Hematopoietic multipotent progenitor cell treated with erythropoietin and hydrocortisone succinate and interleukin-3 and kit ligand, for 4 days (in vitro differentiated cells): Measurements from ENCODE around the gene PARP15.

ENCODE experiments used
- DNase-seq: peaks from one replicate; pipeline ENCODE4 v3.0.0-alpha.2; 2015

PARP15 gene

DNA sequence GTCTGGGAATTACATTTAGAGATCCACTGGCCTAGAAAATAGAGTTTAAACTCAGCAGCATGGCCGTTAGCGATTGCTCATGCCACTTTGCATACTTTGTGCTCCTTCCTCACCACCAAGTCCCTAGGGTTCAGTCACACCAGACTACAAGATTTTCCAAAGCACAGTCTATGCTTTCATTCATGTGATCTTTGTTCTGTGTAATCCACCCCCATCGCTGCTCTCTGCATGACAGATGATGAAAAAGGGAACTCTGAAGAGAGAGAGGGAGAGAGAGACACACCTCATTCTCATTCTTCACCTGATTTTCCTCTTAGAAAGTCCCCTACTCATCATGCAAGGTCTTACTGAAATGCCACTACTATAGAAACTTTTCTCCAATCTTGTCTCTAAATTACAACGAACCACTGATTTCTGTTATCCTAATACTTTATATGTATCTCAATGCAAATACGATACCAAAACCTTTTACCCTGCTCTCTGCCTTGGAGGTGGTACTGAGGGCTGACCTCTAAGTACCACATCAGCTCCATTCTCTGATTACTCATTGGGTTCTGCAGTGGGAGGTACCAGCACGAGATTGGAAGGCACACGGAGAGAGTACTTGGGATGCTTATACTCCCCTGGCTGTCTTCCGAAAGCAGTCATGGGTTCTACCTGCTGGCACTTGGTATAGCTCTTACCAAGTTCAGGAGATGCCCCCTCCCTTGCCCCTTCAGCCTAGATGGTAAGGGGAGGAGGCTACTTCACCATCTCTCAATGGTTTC is 1.1 kb upstream of the PARP15 start:
- peak; percentile 26 for DNase-seq

DNA sequence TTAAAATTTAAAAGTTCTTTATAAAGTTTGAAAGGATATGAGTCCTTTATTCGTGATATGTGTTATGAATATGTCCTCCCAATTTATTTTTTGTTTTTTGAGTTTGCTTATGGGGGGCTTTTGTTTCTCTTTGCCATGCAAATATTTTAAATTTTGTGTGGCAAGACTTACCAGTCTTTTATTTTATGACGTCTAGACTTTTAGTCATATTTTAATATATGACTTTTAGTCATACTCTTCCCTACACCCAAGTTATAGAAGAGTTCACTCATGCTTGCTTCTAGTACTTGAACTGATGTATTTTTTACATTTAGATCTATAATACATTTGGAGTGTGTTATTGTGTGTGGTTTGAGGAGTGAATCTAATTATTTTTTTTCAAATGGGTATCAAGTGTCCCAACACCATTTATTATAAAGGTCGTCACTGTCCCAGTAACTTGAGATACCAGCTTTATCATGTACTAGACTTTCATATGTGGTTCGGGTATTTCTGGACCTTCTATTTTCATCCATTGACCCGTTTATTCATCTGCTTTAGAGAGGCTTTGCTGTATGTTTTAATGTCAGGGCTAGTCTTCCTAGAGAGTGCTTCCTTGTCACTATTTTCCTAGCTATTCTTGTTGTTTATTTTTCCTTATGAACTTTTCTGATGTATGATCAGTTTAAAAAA is 755 bp downstream of the PARP15 start:
- peak; percentile 37 for DNase-seq

DNA sequence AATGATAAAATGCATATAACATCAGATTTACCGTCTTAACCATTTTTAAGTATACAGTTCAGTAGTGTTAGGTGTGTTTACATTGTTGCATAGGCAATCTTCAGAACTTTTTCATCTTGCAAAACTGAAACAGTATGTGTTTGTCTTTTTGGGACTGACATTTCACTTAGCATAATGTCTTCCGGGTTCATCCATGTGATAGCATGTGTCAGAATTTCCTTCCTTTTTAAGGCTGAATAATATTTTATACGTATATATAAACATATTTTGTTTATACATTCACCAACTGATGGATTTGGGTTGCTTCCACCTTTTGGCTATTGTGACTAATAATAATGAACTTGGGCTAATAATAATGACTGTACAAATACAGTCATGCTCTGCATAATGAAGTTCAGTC is 3.0 kb downstream of the PARP15 start:
- DNase-seq = no peak

DNA sequence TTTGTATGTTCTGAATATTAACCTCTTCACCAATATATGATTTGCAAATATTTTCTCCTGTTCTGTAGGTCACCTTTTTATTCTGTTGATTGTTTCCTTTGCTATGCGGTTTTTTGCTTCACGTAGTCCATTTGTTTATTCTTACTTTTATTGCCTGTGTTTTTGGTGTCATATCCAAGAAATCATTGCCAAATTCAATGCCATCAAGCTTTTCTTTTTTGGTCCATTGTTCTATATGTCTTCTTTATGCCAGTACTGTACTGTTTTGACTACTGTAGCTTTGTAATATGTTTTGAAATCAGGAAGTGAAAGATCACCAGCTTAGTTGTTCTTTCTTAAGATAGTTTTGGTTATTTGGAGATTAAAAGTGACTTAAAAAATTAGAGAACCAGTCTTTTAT is 4.2 kb downstream of the PARP15 start:
- no peak for DNase-seq

DNA sequence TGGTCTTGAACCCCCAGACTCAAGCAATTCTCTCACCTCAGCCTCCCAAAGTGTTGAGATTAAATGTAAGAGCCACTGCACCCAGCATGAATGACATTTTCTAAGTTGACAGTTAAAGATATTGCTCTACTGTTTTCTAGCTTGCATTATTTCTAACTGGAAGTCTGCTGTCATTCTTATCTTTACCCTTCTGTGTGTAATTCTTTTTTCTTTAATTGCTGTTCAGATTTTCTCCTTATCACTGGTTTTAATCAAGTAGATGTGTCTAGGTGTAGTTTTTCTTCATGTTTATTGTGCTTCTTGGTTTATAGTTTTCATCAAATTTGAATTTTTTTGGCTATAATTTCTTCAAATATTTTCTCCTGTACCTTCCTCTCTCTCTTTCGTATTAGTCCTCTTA is 4.9 kb downstream of the PARP15 start:
- DNase-seq = no peak

DNA sequence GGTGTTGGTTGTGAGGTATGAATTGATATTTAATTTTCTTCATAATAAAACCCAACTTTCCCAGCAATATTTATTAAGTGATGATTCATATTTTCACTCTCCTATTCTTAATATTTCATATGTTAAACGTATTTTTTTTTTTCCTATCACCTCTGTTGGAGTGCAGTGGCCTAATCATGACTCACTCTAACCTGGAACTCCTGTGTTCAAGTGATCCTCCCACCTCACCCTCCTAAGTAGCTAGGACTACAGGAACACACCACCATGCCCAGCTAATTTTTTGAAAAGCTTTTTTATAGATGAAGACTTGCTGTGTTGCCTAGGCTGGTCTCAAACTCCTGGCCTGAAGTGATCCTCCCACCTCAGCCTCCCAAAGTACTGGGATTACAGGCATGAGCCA is 8.6 kb downstream of the PARP15 start:
- DNase-seq = no peak

DNA sequence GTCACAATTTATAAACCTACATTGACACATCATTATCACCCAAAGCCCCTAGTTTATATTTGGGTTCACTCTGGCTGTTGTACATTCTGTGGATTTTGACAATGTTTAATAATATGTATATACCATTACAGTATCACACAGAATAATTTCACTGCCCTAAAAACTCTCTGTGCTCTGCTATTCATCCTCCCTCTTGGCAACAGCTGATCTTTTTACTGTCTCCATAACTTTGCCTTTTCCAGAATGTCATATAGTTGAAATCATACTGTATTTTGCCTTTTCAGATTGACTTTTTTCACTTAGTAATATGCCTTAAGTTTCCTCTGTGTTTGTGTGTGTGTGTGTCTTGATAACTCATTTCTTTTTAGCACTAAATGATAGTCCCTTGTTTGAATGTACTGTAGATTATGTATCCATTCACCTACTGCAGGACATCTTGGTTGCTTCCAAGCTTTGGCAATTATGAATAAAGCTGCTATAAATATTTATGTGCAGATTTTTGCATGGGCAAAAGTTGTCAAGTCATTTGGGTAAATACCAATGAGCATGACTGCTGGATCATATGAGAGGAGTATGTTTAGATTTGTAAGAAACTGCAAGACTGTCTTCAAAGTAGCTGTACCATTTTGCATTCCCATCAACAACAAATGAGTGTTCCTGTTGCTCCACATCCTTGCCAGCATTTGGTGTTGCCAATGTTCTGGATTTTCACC is 9.5 kb downstream of the PARP15 start:
- no peak for DNase-seq

DNA sequence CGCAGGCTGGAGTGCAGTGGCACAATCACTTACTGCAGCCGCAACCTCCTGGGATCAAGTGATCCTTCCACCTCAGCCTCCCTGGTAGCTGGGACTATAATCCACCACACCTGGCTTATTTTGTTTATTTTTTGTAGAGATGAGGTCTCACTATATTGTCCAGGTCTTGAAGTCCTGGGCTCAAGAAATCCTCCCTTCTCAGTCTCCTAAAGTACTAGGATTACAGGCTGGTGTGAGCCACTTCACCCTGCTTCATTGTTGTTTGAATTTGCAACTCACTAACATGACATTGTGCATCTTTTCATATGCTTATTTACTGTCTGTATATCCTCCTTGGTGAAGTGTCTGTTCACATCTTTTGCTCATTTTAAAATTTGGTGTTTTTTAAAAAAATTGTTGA is 10.1 kb downstream of the PARP15 start:
- DNase-seq = no peak

DNA sequence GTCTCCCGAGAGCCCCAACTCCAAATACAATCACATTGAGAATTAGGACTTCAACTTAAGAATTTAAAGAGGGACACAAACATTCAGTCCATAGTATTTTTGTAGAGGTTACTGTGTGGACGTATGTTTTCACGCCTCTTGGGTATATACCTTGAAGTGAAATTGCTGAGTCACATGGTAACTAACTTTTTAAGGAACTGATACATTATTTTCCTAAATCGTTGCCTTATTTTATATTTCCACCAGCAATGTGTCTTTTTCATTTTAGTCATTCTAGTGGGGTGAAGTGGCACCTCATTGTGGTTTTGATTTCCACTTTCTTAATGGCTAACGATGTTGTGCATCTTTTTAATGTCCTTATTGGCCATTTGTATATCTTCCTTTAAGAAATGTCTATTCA is 11.8 kb downstream of the PARP15 start:
- no peak for DNase-seq

DNA sequence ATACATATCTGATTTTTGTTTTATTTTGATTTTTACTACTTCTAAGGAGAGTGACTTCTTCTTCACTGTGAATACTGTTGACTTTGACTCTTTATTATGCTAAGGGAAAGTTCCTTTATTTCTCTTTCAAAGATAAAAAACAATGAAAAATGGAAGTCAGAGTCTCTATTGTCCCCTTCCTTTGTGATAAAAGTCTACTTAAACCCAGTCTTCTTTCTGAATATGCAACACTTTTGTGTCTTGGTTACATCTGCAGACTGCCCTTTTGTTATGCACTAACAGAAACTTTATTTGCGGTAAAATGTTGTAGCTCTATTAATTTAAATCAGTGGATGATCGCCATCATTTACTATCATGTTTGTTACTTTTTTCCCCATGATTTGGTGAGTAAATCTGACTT is 13.2 kb downstream of the PARP15 start:
- DNase-seq = no peak

DNA sequence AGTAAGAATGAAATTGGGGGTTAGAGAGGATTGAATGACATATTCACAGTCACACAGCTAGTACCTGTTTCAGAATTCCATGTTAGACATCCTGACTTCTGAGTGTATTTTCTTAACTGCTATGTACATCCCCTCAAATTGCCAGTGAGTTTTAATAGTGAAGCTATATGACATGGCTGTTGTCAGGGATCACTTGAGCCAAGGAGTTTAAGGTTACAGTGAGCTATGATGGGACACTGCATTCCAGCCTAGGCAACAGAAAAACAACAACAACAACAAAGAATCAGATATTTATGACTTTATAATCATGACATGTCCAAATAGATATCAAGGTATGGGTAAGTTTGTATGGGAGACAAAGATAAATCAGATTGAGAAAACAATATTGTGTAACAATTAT is 16.6 kb downstream of the PARP15 start:
- DNase-seq = no peak

DNA sequence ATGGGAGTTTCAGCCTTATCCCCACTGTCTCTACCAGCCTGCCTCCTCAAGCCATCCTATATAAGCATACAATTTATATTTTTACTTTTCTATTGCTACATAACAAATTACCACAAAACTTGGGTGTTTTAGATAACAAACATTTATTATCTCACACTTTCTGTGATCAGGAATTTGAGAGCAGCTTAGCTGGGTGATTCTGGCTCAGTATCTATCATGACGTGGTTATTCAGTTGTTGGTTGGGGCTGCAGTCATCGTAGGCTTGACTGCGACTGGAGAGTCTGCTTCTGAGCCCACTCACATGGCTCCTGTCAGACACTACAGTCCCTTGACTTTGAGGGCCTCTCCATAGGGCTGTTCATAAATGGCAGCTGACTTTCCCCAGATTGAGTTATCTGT is 20.7 kb downstream of the PARP15 start:
- DNase-seq = peak; percentile 60

DNA sequence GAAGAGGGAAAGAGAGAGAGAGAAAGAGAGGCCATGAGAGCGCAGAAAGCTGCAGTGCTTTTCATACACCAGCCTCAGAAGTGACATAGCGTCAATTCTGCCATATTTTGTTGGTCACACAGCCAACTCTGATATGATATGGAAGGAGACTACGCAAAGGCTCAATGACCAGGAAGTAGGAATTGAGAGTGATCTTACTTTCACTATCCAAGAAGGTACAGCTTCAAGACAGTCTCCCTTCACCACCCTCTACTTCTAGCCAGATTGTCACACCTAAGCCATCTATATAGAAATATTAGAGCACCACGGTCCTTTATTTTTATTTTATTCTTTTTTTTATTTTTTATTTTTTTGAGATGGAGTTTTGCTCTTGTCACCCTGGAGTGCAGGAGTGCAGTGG is 21.1 kb downstream of the PARP15 start:
- DNase-seq = no peak

DNA sequence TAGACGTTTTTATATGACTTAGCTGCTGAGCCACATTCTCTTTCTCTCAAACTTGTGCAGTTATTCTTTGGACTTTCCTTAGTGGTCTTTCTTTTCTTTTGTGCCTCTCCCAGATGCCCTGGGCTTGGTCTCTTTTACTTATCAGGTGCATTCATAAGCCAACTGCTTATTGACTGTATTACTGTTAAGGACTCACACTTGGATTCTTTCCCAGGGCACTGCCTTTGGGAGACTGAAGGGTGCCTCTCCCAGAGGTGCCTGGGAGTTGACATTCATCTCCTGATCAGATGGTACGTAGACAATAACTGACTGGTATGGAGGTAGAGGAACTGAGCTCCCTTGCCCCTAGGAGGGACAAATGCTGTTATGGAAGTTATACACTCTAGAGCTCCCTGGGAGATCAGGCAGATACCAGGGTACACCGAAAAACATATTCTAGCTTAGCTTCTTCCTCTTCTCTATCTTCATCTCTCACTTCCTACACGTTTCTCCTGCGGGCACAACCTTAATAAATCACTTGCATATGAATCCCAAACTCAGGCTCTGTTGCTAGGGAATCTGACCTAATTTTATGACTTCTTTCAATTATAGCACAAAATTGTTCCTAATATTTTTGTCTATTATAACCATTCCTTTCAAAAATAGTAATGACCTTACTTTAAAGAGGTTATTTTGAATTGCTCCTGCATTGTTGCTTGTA is 24.7 kb downstream of the PARP15 start:
- DNase-seq = peak; percentile 40

DNA sequence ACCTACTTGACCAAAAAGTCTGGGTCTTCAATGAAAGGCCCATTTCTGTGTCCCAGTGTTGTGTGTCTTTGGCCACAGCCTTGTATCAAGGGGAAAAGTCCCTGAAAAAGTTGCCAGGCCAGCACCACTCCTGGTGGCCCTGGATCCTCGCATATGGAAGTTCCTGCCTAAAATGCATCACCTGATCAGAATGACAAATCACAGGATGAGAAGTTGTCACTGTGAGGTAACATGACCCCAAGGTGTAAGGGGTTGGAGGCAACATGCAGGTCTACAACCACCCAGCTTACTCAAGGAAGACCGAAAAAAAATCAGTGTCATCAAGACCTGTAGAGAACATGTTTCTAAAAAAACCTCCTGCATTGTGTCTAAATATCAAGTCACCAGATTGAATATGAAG is 25.6 kb downstream of the PARP15 start:
- no peak for DNase-seq

DNA sequence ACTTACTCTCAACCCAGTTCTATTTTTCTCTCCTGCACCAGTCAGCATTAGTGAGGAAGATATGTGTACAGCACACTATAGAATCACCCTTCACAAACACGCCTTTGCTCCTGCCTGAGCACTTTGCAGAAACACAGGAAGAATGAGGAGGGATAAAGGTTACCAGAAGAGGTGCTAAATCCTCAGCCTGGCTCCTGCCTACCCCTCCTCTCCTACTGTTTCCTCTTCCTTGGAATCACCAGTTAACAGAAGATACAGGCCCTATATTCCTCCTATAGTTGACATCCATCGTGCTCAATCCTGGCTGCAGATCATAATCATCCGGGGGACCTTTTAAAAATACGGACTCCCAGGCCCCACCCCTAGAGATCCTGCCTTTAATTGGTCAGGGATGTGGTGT is 28.9 kb downstream of the PARP15 start:
- DNase-seq = no peak

DNA sequence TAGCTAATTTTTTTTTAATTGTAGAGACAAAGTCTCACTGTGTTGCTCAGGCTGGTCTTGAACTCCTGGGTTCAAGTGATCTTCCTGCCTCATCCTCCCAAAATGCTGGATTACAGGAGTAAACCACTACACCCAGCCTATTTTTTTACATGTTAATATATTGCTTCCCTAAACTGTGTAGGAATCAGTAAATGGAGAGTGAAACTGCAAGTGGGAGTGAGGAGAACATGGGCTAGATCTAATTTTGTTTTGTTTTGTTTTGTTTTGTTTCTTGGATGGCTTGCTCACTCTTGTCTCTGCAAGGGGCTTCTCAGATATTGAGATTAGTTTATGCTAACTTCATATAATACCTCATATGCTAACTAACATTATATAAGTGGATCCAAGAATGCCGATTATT is 31.5 kb downstream of the PARP15 start:
- DNase-seq = no peak

DNA sequence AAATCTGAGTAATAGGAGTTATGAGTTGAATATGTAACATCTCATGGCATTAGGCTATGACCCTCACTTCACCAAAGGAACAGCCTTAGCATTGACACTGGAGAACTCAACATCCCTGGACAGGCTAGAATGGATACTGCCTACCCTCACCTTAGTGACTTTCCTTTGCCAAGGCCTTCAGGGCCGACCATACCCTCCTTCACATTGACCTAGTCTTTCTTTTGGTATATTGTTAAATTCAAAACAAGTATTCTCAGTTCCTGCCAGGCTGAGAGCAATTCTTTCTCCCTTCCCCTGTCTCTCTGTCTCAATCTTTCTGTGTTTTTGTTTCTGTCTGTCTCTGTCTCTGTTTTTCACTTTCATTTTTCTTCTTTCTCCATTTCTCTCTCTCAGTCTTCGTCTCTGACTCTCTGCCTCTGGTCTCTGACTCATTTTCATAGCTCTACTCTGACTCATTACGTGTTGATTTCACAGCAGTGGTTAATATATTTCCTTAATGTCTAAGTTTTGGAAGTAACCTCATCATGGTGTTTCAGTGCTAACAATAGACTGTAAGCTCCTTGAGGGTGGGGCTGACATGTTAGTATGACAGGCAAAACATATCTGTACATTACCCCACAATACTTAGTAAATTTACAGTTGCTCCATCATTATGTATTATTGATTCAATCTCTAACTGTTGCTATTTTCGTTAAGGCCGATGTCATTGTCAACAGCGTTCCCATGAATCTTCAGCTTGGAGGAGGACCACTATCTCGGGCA is 32.5 kb downstream of the PARP15 start:
- no peak for DNase-seq

DNA sequence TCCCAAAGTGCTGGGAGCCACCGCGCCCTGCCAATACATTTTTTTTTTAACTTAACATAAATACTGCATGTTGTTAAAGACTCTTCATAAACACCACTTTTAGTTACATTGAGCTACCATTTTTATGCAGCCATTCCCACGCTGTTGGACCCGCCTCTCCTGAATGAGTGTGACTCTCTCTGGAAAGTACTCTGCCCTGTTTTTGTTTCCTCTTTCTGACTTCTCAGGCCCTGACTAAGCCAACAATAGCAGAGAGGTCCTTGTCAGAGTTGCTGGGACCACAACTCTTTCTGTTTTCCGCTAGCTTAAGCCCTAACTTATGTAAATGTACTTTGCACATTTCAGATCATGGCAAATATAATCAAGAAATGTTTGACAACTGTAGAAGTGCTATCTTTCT is 35.2 kb downstream of the PARP15 start:
- DNase-seq = no peak

DNA sequence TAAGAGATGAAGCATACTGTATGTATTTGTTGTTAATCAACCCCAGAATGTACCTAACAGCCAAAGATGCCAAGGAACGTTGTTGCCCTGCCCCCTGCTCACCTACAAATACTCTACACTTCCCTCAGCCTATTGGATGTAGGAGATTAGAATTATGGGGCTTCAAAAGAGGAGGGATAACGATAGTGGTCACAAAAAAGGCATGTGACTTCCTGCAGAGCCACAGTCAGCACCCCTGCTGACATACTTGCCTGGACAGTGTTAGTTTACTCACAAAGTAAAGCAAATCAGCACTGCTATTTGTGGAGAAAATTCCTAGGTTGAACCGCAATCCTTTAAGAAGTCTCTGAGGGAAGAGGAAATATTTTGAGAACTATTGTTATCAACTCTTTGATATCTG is 37.9 kb downstream of the PARP15 start:
- no peak for DNase-seq

DNA sequence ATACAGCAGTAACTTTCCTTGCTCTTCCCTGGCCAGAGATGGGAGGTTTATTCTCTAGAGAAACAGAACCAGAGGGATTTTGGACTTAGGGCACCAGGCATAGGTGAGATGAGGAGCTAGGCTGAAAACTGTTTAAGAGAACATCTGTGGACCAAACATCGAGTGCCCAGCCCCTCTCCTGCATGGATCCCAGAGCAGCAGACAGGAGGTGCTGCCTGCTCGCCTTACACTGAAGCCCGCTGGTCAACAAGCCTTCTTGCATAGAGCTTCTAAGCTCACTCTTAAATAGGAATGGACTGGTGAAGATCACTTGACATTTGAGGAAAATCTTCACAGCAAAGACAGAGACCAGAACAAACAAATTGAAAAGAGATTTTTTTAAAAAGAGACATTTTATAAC is 41.2 kb downstream of the PARP15 start:
- no peak for DNase-seq

DNA sequence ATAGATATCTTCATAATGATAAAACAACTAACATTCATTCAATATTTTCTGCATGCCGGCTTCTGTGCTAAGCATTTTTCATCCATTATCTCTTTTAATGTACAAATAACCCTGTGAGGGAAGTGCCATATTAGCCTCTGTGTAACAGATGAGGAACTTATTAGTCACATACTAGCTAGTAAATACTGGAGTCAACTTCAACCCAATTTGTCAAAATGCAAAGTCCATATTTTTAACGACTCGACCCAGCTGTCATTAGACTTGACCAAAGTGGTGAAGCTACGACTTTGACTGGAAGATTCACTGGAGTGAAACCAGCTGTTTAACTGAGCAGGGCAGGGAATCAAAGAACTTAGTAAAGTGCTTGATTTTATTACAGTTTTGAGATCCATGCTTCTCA is 41.6 kb downstream of the PARP15 start:
- no peak for DNase-seq

DNA sequence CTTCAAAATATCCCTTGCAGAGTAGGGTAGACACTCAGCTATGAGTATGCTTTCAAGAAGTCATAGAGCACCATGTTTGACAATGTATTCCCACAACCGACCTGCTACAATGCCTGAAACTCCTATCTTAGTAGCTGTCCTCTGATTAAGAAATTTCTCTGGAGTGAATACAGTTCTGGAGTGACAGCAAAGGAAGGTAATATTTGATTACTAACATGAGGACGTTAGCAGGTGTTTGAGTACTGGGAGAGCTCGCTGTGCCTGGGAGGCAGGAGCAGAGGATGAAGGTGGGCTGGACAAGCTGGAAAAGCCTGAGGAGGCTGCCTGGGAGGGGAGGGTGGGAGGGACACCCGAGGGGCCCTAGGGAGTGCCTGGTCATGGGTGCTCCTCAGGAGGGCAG is 42.9 kb downstream of the PARP15 start:
- DNase-seq = no peak
